NCI-H1417 treated with DMSO at 0.1 percent for 48 hours (cell line): ENCODE measurements around the gene FAM181A.

Experiments used
- DNase-seq: peaks from one replicate; lab custom pipeline; 2025; lab: John Stamatoyannopoulos, UW

The FAM181A gene

DNA sequence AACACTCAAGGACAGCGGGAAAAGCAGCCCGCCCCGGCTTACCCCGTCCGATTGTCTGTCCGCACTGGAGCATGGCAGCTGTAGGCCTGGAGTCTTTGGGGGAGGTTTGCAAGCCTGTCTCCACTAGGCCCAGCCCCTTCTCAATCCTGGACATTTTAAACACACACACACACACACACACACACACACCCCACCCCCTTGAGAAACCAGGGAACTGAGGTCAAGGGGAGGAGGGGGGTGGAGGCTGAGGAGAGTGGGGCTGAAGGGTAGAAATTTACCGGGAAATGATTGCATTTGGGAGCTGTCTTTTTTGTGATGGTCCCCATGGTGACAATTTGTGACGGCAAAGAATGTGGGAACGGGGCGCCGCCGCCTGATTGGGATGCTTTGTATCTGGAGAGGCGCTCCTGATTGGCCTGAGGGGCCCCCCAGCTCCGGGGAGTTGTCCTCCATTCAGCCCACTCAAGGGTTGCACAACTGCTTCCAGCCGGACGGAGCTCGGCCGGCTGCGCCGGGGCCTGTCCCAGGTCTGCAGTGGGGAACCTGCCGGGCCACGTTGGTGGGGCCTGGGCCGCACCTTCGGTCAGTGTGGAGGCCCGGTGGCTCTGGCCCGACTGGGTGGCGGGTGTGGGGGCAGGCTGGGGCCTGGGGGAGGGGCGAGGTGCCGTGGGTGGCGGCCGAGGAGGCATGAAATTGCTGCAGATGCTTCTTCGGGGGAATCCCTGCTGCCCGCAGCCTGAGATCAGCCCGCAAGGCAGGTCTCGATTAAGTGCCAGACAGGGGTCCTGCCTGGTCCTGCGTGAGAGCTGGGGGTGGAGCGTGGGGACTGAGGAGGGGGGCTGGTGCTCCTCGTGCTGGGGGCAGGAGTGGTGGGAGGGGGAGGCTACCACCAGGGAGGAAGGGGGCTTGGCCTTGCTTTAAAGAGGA, at the start of gene FAM181A:
Gene FAM181A, plus strand, starts transcription at position 472 of the 927 bp plus-strand sequence. CDS start 942 bp downstream, outside the sequence.
- no peak for DNase-seq

GRCh38 chr14:93878212-93878611, 48.9 kb upstream of the FAM181A start:
- DNase-seq, result no peak

GRCh38 chr14:93878871-93879270, 48.3 kb upstream of the FAM181A start:
- DNase-seq, result no peak

GRCh38 chr14:93879362-93879983, 47.7 kb upstream of the FAM181A start:
- DNase-seq, result no peak

DNA sequence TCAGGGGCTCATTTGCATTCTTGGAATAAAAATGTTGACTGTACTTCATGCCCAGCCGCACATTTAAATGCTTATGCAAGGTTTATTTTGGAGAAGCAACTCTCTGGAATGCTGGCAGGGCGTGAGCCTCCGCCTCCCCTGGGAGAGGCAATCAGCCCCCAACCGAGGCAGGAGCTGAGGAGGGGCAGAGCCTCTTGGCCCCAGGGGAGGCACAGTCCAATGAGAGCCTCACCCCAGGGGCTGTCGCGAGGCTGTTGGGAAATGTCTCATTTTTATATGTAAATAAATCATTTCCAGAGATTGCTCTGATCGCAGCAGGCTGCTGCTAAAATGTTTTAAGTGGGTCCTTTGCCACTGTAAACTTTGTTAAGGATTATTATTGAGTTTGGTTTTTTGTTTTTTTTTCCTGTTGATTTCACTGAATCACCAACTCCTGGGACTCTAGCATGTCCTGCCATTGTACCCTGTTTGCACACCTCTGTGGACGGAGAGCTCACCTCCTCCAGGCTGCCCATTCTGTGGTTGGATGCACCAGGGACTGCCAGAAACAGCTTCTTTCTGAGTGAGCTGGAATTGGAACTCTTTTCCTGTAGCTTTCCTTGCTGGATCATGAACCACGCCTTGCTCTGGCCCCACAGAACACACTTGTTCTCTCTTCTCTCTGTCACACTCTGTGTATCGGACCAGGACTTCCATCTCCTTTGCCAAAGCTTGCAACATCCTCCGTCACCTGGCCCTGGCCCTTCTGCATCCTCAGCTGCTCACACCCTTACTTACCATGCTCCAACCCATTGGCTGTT, 46.9 kb upstream of the FAM181A start:
- DNase-seq, result no peak

GRCh38 chr14:93884950-93885349, 42.2 kb upstream of the FAM181A start:
- no peak for DNase-seq

DNA sequence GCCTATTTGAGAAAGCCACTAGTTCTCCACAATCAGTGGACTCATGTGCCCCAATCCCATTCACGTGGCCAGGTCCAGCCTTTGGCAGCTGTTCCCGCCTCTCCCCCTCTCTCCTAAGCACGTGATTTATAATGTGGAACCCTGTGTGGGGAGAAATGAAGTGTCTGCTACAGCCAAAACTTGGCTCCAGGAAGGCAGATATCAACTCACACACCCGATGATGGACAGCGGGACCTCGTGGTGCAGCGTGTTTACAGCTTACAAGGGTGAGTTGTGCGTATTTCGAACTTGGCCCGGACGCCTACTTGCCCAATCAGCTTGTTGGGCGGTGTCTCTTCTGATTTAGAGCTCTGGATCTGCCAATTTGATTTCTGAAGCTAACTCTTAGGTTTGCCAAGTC, 38.1 kb upstream of the FAM181A start:
- no peak for DNase-seq

DNA sequence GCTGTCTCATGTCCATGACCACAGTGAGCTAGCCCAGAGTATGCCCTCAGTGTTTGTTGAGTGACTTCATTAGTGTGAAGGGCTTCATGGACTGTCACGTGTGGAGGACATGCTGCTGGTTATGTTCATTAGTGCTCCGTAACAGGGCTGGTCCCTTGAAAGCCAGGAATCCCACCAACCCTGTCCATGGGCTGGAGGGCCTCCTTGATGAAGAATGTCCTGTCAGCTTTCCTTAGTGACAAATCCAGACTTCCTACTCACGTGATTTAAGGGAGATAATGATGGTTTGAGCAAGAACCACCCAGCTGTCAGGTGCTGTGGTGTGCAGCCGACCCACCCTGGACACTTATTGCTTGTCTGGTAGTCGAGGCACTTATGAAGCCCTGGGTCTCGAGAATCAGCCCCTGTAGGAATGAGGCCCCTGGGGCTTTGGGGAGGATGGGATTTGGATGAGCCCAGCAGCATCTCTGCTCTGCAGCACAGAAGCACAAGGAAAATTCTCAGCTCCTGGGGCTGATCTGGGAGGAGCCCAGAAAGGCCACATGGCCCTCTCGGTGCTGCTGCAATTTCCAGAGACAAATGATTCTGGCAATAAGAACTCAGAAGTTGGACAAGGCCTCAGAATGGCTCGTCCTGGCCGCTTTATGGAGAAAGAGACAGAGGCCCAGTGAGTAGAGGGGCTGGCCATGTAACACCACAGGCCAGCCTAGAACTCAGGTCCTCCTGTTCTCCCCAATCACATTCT, 37.2 kb upstream of the FAM181A start:
- DNase-seq, result no peak

- DNase-seq, result no peak
These were observed 35.2 kb upstream of the FAM181A start for GRCh38 chr14:93891756-93892504.

GRCh38 chr14:93892505-93892839, 34.7 kb upstream of the FAM181A start:
- no peak for DNase-seq

DNA sequence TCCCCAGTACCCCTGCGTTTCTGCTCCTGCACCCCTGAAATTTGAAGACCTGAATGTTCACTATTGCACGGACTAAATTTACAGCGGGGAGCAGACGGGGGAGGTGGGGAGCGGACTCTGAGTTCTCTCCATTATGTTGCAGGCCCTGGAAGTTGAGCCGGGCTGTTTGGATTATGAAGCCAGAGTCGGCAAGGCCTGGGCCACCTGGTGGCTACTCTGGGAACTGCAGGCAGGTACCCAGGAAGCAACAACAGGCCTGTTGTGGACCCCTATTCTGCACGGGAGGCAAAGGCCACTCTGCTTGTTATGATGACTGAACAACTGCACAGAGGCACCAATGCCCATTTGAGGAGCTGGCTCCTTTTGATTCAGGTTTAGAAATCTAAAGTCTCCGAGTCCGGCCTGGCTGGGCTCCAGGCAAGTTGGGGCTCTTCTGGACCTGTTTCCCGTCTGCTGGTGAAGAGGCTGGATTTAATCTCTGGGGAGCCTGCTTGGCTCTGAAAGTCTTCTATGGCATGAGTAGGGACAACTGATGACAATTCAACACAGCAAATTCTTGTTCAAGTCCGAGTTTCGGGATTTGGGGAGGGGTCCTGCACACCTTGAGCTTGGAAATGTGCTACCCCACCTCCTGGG, 34.1 kb upstream of the FAM181A start:
- no peak for DNase-seq

DNA sequence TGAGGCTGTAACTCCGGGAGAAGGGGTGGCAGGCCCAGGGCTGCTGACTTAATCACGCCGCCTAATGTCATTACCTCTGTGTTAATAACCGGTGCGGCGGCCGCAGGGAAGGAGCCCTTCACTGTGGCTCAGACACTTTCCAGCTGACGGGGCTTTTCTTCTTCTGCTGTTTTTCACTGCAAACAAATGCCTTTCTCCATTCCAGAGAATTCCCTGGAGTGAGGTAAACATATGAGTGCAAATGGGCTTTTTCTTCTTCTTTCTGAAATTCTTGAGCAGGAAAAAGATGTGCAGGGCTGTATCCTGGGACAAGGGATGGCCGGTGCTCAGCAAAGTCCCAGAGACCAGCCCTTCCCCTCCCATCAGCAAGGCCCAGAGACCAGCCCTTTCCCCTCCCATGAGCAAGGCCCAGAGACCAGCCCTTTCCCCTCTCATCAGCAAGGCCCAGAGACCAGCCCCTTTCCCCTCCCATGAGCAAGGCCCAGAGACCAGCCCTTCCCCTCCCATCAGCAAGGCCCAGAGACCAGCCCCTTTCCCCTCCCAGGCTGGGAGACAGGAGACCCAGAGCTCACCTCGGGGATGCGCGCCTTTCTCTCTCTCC, 33.4 kb upstream of the FAM181A start:
- no peak for DNase-seq

GRCh38 chr14:93895023-93895604, 32.0 kb upstream of the FAM181A start:
- no peak for DNase-seq

DNA sequence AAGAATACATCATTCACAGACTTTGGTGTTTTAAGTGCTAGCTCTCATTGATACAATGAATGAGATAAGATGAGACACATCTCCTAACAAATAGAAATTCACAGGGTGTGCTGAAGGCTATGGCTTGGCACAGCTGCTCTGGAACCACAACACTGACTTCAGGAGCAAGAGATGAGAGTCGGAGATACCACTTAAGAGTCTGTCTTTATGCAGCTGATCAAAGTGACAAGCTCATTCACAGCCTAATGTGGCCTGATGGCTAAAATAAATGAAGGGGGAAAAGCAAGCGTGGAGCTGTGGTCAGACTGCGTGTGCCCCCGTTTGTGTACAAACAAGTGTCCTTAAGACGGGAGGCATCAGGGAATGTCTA, 29.7 kb upstream of the FAM181A start:
- DNase-seq, result no peak

GRCh38 chr14:93898081-93898611, 29.0 kb upstream of the FAM181A start:
- DNase-seq, result no peak

DNA sequence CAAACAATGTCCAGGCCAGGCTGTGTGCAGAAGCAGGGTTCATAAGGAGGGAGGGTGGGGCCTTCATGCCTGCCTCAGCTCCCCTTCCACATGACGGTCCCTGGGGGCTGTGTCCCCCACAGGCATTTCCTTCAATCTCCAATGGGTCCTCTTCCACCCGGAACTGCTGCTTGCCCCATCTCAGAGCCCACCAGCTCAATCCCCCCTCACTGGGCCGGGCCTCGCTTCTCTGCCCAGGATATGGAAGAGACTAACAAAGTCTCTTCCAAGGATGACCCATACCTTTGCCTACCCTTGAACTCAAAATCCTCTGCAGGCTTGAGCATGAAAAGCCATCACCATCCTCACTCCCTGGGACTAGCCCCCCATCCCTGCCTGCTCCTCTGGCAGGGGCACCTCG, 28.4 kb upstream of the FAM181A start:
- DNase-seq, result no peak

- no peak for DNase-seq
These were observed 25.3 kb upstream of the FAM181A start for GRCh38 chr14:93901813-93902212.

DNA sequence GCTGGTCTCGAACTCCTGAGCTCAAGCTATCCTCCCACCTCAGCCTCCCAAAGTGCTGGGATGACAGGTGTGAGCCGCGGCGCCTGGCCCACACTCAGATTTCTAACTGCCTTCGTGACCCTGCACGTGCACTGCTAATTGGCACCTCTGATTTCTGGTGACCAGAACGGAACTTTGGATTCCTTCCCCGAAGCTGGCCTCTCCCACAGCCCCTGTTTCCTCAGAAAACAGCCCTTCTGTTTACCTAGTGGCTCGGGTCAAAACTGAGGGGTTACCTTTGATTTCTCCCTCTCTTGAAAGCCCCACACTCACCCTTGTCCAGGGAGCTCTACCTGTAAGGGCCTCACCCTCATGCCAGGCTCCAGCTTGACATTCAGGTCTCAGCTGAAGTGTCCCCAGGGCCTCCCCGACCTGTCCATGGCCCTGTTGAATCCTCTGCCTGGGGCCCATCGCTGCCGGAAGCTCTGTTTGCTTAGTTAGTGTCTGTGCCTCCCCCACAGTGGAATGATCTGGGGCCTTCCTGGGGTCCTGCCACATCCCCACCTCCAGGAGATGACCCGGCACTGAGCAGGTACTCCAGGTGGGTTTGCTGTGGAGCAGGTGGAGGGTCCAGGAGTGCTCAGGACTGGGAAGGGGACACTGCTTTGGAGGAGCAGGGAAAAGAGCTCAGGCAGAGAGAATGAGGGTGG, 24.4 kb upstream of the FAM181A start:
- DNase-seq, result no peak
